DLD1 (cell line): ENCODE data around the gene CYTH2.
"Not testable (repeated sequence)": the region's sequence is repeated elsewhere in the genome, so short reads cannot be mapped to it uniquely, and the experiment has no call there.

Experiments used
- in situ Hi-C: cut with HindIII; loops from 2 replicates; pipeline ENCODE4 v1.10.0; 2017; ENCODE audit warnings: low sequenced_read_pairs

The CYTH2 gene

DNA sequence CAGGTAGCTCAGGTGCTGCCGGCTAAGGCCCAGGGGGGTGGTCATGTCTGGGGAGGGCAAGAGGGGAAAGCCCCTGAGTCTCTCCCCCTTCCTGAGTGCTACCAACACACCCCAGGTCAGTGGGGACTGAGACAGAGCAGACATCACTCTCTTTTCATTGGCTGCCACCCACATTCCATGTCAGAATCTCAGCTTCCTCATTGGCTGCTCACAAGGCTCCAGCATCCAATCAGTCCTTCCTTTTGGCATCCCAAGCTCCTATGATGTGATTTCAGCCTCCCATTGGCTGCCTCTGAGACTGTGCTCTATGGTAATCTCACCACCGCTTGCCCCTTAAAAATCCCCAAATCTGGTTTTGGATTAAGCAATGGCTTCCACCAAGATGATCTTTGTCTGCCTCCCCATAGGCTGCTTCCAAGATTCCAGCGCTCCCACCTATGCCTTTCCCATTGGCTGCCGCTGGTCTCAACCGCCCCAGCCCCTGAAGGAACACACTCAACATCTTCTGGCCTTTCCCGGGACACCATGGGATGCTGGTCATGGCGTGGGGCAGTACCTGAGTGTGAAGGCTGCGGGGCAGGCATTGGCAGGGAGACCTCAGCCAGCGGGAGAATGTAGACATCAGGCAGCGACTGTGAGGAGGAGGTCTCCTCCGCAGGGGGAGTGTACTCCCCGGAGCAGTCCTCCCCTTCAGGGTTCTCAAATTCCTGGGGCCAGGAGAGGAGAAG is 40.5 kb downstream of the CYTH2 start:
- in situ Hi-C loops = no loop called here

- in situ Hi-C loops = no loop called here
Observed at GRCh38 chr19:48510421-48511268, 41.5 kb downstream of the CYTH2 start.

GRCh38 chr19:48511321-48511731 is 42.2 kb downstream of the CYTH2 start:
- in situ Hi-C loops = no loop called here

- in situ Hi-C loops = no loop called here
Observed at GRCh38 chr19:48511800-48512503, 42.8 kb downstream of the CYTH2 start, which contains the start of gene LMTK3. LMTK3 (minus strand) TSS chr19:48511835; CDS start chr19:48511576, 259 bp downstream.

DNA sequence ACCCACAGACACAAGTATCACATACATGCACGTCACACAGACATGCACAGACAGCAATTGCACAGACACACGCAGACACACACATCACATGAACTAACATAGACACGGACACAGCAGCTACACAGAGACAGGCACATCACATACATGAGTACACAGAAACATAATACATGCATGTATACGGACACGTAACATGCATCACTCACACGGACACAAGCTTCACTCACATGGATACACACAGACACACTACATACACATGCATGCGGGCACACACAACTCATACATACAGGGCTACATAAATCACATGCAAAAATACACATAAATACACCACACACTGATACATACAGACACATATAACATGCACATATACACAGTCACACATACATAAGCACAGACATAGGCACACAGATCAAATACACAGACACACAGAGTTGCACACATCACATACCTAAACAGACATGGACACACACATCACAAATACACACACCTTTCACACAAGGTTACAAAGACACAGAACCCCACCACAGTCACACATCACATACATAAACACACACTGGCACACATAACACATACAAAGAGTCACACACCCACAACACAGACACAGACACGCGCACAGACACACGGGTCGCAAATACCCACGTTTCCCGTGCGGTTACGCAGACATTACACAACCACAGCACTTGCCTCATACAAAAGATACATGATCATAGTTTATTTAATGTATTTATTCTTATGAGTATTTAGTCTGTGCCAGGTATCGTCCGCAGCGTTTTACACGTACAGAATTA is 43.5 kb downstream of the CYTH2 start:
- in situ Hi-C loops = no loop called here

GRCh38 chr19:48513289-48514122 is 44.3 kb downstream of the CYTH2 start:
- in situ Hi-C loops = no loop called here

GRCh38 chr19:48514123-48514458 is 44.9 kb downstream of the CYTH2 start:
- in situ Hi-C loops = no loop called here

DNA sequence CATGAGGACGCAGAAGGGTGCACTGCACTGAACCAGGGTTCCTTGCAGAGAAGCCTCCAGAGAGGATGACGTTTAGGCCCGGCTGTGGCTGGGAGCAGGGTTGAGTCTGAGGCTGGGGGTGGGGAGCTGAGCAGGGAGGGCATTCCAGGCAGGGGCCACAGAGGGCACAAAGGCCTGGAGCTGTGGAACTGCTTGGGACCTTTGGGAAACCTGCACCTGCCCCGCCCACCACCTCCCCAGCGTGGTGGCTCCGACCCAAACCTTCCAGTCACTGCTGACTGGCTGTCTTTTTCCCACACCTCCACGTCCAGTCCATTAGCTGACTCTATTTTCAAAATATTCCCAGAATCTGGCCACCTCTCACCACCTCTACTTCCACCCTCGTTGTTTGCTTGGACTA is 47.4 kb downstream of the CYTH2 start:
- in situ Hi-C loops = no loop called here

DNA sequence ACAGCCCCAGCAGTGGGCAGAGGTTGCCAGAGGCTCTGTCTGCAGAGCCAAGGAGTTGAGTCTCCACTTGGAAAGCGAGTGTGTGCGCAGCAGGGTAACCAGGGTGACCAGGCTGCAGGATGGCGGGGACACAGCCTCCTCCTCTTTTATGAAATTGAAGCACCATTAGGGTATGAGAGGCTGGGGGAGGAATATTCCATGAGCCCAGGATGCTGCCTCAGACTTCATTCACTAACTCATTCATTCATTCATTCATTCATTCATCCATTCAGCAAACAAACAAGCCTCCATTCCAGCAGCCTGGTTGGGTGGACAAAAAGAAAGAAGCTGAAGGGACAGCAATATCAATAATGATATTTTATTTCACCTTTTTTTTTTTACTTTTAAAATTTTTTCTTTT is 49.0 kb downstream of the CYTH2 start:
- in situ Hi-C loops = no loop called here

DNA sequence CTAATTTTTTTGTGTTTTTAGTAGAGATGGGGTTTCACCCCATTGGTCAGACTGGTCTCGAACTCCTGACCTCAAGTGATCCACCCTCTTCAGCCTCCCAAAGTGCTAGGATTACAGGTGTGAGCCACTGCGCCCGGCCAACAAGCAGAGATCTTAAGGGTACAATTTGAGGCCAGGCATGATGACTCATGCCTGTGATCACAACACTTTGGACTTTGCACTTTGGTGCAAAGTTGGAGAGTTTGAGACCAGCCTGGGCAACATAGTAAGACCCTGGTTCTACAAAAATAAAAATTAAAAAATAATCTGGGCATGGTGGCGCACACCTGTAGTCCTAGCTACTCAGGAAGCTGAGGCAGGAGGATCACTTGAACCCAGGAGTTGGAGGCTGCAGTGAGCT is 50.3 kb downstream of the CYTH2 start:
- in situ Hi-C loops = not testable (repeated sequence)

DNA sequence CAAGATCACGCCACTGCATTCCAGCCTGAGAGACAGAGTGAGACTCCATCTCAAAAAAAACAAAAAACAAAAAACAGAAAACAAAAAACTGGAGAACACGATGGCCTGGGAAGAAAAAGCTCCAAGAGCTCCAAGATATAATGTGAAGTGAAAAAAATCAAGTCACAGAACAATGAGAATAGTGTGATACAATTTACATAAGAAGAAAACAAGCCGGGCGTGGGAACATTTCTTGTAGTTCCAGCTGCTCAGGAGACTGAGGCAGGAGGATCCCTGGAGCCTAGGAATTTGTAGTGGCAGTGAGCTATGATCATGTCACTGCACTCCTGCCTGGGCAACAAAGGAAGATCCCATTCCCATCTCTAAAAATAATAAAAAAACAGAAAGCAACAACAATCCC is 51.0 kb downstream of the CYTH2 start:
- in situ Hi-C loops = no loop called here

- in situ Hi-C loops = no loop called here
Observed at GRCh38 chr19:48524221-48524620, 55.1 kb downstream of the CYTH2 start.

- in situ Hi-C loops = no loop called here
Observed at GRCh38 chr19:48524732-48525131, 55.6 kb downstream of the CYTH2 start.

DNA sequence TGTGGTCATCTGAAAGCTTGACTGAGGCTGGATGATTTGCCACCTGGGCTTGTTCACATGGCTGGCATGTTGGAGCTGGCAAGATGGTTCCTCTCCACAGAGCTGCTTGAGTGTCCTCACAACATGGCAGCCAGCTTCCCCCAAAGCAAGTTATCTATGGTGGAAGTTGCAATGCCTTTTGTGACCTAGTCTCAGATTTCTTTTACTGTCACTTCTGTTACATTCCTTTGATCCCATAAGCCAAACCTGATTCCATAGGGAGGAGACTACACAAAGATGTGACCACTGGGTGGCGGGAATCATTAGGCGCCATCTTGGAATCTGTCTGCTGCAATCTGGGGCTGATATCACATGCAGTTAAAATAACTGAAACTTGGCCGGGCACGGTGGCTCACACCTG is 60.0 kb downstream of the CYTH2 start:
- in situ Hi-C loops = no loop called here

GRCh38 chr19:48530066-48530720 is 61.0 kb downstream of the CYTH2 start:
- in situ Hi-C loops = no loop called here

DNA sequence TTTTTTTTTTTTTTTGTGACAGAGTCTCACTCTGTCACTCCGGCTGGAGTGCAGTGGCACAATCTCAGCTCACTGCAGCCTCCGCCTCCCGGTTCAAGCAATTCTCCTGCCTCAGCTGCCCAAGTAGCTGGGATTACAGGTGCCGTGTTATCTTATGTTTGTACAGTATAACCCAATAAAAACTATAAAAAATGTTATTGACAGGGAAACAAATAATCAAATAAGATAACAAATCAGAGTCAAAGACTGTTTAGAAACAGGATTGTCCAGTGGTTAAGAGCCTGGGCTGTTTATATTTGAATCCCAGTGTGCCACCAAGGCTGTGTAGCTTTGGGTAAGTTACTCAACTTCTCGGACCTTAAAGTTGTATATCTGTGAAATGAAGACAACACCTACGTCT is 61.6 kb downstream of the CYTH2 start:
- in situ Hi-C loops = no loop called here
